Keratinocyte (primary cell): ENCODE data around the gene RANBP17. TPM values are rescaled to one million over a fixed set of nuclear protein-coding genes. Genes with fewer than 3 reads are reported as not detected.

Experiments
- DNase-seq: peaks from one replicate; pipeline ENCODE4 v3.0.0-alpha.2; 2011; ENCODE audit warnings: low read depth, missing footprints, low spot score
- FAIRE-seq: peaks from 2 replicates; lab custom pipeline; 2011; peaks lifted over from hg19 to GRCh38; lab: Jason Lieb, UNC
- H2AFZ ChIP-seq: 2 replicates; pipeline ENCODE4 v1.6.0; 2012; ENCODE audit warnings: low read length, control low read depth, inconsistent platforms; ENCODE audit not compliant: control insufficient read depth
- H3K27ac ChIP-seq: 2 replicates; pipeline ENCODE4 v1.5.1; 2011; ENCODE audit warnings: low read length; ENCODE audit not compliant: control insufficient read depth, insufficient read depth
- H3K27me3 ChIP-seq: 3 replicates; pipeline ENCODE4 v1.6.0; 2011; ENCODE audit warnings: low read length; ENCODE audit not compliant: control insufficient read depth, insufficient read depth; ENCODE audit errors: extremely low read depth
- H3K36me3 ChIP-seq, 2 experiments: 2 replicates in 1 of 2; 3 replicates in 1 of 2; pipeline ENCODE4 v1.5.1; 2011; ENCODE audit warnings: low read length in 2 of 2, mild to moderate bottlenecking in 1 of 2; ENCODE audit not compliant: control insufficient read depth in 2 of 2, insufficient read depth in 2 of 2; ENCODE audit errors: extremely low read depth in 1 of 2
- H3K4me1 ChIP-seq: 3 replicates; pipeline ENCODE4 v1.5.1; 2011; ENCODE audit warnings: low read length; ENCODE audit not compliant: control insufficient read depth, insufficient read depth; ENCODE audit errors: extremely low read depth
- H3K4me2 ChIP-seq: 3 replicates; pipeline ENCODE4 v1.6.0; 2011; ENCODE audit warnings: low read depth, low read length; ENCODE audit not compliant: control insufficient read depth, insufficient read depth; ENCODE audit errors: extremely low read depth
- H3K4me3 ChIP-seq, 3 experiments: fragments of 200-600 bp in 1 of 3; sonication (generic) in 1 of 3; 2 replicates in 2 of 3; 3 replicates in 1 of 3; pipeline ENCODE4 v1.5.1; 2011 to 2016; ENCODE audit warnings: low read length in 3 of 3, mild to moderate bottlenecking in 3 of 3, control low read depth in 2 of 3, inconsistent platforms in 1 of 3, low read depth in 1 of 3, mixed read lengths in 1 of 3, mixed run types in 1 of 3, moderate library complexity in 1 of 3; ENCODE audit not compliant: control insufficient read depth in 2 of 3, insufficient read depth in 2 of 3; ENCODE audit errors: extremely low read depth in 1 of 3
- H3K79me2 ChIP-seq: 2 replicates; pipeline ENCODE4 v1.6.0; 2012; ENCODE audit warnings: low read length; ENCODE audit not compliant: control insufficient read depth, insufficient read depth
- H3K9ac ChIP-seq: 3 replicates; pipeline ENCODE4 v1.6.0; 2011; ENCODE audit warnings: low read length; ENCODE audit not compliant: control insufficient read depth, insufficient read depth; ENCODE audit errors: extremely low read depth
- H3K9me1 ChIP-seq: 3 replicates; pipeline ENCODE4 v1.6.0; 2011; ENCODE audit warnings: low read length; ENCODE audit not compliant: control insufficient read depth, insufficient read depth; ENCODE audit errors: extremely low read depth
- H3K9me3 ChIP-seq: 2 replicates; pipeline ENCODE4 v1.5.1; 2012; ENCODE audit warnings: low read depth, low read length; ENCODE audit not compliant: control insufficient read depth
- H4K20me1 ChIP-seq: 3 replicates; pipeline ENCODE4 v1.6.0; 2011; ENCODE audit warnings: low read length; ENCODE audit not compliant: control insufficient read depth, insufficient read depth; ENCODE audit errors: extremely low read depth
- EZH2 ChIP-seq: IDR thresholded peaks from one replicate; pipeline ENCODE4 v1.6.1; 2012; ENCODE audit warnings: inconsistent platforms, mild to moderate bottlenecking, low read length, moderate library complexity
- dilution Hi-C: fragments of 300-500 bp; cut with MboI; formaldehyde crosslinking; loops from one replicate; pipeline ENCODE4 v1.7.0; 2020; ENCODE audit warnings: low sequenced_read_pairs; ENCODE audit not compliant: extremely low pct_ligation_motif_present
- polyA plus RNA-seq, 5 experiments: library from polyadenylated mRNA; depleted of rRNA in 3 of 5; stranded (reverse) in 3 of 5; stranded (forward) in 1 of 5; unstranded in 1 of 5; fragments of >200 nt; gene quantifications; 1 replicate in 1 of 5; 2 replicates in 3 of 5; 3 replicates in 1 of 5; pipeline versions ENCODE4 v1.2.1 to v1.2.3, GENCODE V29; 2011 to 2012; ENCODE audit warnings: missing spikeins in 2 of 5, low read depth in 1 of 5, low replicate concordance in 1 of 5
- TF ChIP-seq, protein P1 (sequence below), 3 experiments: IDR thresholded peaks in 1 of 3; conservative IDR thresholded peaks in 1 of 3; optimal IDR thresholded peaks in 1 of 3; 2 replicates in 2 of 3; 3 replicates in 1 of 3; pipeline versions ENCODE3 to v1.5.1; 2011; ENCODE audit warnings: low read length in 3 of 3, mild to moderate bottlenecking in 3 of 3, moderate library complexity in 2 of 3, control low read depth in 1 of 3, inconsistent platforms in 1 of 3; ENCODE audit not compliant: insufficient read depth in 2 of 3; ENCODE audit errors: extremely low read depth in 1 of 3

RANBP17 gene
- polyA plus RNA-seq, 1 donor (not counting 4 experiments of a cell fraction or from before 2014, with no cell fraction given), result 0.97 TPM

DNA sequence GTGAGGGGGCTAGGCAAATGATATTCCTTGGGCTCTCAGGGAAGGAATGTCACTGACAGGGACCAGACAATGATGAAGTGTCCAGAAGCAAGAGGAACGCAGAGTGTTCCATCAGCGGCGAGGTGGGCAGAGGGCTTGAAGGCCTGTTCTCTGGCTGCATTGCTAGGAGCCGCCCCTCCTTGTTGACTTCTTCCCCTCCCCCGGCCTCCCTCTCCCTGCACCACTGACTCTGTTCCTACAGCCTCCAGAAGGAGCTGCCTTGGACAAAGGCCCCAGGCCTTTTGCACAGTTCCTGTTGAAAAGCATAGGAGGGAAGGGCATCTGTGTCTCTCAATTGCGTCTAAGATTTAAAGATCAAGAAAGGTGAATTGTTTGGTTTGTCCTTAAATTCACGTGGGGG is 459.6 kb downstream of the RANBP17 start:
- Histone ChIP-seq H3K36me3 (no peaks in the 10 kb centered on the region), H3K4me1 (no peaks in the 10 kb centered on the region), H2AFZ (no peak overlapping the region), H3K4me2 (no peak overlapping the region), H3K4me3 (no peak overlapping the region), H3K9ac (no peak overlapping the region), H3K9me3 (no peaks in the 10 kb centered on the region), H4K20me1 (no peaks in the 10 kb centered on the region), H3K9me1 (no peaks in the 10 kb centered on the region), H3K27ac (no peak overlapping the region), H3K27me3 (peaks cover 60% of the 10 kb centered on the region), H3K79me2 (no peaks in the 10 kb centered on the region)
- TF ChIP-seq EZH2, result no peak
- TF ChIP-seq, protein P1, sequence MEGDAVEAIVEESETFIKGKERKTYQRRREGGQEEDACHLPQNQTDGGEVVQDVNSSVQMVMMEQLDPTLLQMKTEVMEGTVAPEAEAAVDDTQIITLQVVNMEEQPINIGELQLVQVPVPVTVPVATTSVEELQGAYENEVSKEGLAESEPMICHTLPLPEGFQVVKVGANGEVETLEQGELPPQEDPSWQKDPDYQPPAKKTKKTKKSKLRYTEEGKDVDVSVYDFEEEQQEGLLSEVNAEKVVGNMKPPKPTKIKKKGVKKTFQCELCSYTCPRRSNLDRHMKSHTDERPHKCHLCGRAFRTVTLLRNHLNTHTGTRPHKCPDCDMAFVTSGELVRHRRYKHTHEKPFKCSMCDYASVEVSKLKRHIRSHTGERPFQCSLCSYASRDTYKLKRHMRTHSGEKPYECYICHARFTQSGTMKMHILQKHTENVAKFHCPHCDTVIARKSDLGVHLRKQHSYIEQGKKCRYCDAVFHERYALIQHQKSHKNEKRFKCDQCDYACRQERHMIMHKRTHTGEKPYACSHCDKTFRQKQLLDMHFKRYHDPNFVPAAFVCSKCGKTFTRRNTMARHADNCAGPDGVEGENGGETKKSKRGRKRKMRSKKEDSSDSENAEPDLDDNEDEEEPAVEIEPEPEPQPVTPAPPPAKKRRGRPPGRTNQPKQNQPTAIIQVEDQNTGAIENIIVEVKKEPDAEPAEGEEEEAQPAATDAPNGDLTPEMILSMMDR (optimal IDR thresholded peaks at IDR 0.05 in 1 of 3, IDR thresholded peaks at IDR 0.05 in 1 of 3, conservative IDR thresholded peaks at IDR 0.05 in 1 of 3; ENCODE audit: extremely low read depth in 1 of 3, insufficient read depth in 2 of 3, low read length in 3 of 3), result no peak
- dilution Hi-C loops, result no loop called here
- FAIRE-seq, result no peak
- no peak for DNase-seq

DNA sequence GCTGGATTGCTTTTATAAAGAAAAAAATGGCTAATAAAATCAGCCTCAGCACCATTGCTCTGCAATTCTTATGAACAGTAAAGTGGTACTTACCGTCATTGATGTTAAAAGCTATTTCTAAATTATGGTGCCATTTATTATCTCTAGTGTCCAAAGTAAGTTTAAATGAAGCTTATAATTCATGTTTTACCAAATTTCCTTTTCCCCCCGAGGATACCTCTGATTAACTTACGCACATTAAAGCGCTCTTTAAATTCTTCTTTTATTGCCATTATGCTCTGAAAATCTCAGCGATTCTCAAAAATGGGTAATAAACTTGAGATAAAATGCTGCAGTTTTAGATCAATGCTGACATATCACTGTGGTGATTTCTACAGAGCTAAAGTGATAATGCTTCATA is 460.7 kb downstream of the RANBP17 start:
- Histone ChIP-seq H3K4me3 (no peak overlapping the region), H4K20me1 (no peaks in the 10 kb centered on the region), H3K4me1 (no peaks in the 10 kb centered on the region), H3K9ac (no peak overlapping the region), H3K27ac (no peak overlapping the region), H3K27me3 (peaks cover 49% of the 10 kb centered on the region), H2AFZ (no peak overlapping the region), H3K9me3 (no peaks in the 10 kb centered on the region), H3K9me1 (no peaks in the 10 kb centered on the region), H3K4me2 (no peak overlapping the region), H3K36me3 (no peaks in the 10 kb centered on the region), H3K79me2 (no peaks in the 10 kb centered on the region)
- TF ChIP-seq, protein P1 (optimal IDR thresholded peaks at IDR 0.05 in 1 of 3, IDR thresholded peaks at IDR 0.05 in 1 of 3, conservative IDR thresholded peaks at IDR 0.05 in 1 of 3; ENCODE audit: extremely low read depth in 1 of 3, insufficient read depth in 2 of 3, low read length in 3 of 3), result no peak
- no peak for TF ChIP-seq EZH2
- FAIRE-seq (no peak), DNase-seq (no peak)
- dilution Hi-C loops, result no loop called here
